A549 (cell line): Measurements from ENCODE around the gene GRK3. TPM values are rescaled to one million over a fixed set of nuclear protein-coding genes. Genes with fewer than 3 reads are reported as not detected.

Experiments used
- ATAC-seq, 2 experiments: fragments of 200-7000 bp in 1 of 2; fragments of >200 bp in 1 of 2; cut with Nextera tagmentation in 1 of 2; cut with Tn5 transposase in 1 of 2; 3 replicates each; pipeline versions ENCODE4 v1.8.0 to v1.9.1; 2018 to 2020; ENCODE audit warnings: mild to moderate bottlenecking in 1 of 2, moderate library complexity in 1 of 2
- CTCF ChIA-PET: fragments of 300-600 bp; sonication (Branson Sonifier 250); formaldehyde crosslinking; extraction: SDS; loops from one replicate; lab custom pipeline; 2021; ENCODE audit warnings: antibody characterized with exemption, inconsistent platforms; lab: Yijun Ruan, JAX
- POLR2A ChIA-PET: fragments of 350-600 bp; formaldehyde crosslinking; extraction: SDS; loops from one replicate; lab custom pipeline; 2021; ENCODE audit warnings: antibody characterized with exemption, inconsistent platforms; lab: Yijun Ruan, JAX
- DNase-seq, 2 experiments: peaks; one replicate each; pipeline versions ENCODE4 v3.0.0 to v3.0.0-alpha.2; 2011 to 2016; ENCODE audit warnings: low read depth in 1 of 2, low spot score in 1 of 2
- FAIRE-seq: peaks from 2 replicates; lab custom pipeline; 2011; peaks lifted over from hg19 to GRCh38; lab: Jason Lieb, UNC
- H3K27ac ChIP-seq, 2 experiments: fragments of >200 bp; sonication (Bioruptor Twin); formaldehyde crosslinking; 3 replicates each; pipeline ENCODE4 v1.5.1; 2016 to 2017
- H3K4me1 ChIP-seq: fragments of >200 bp; sonication (Bioruptor Twin); formaldehyde crosslinking; 3 replicates; pipeline ENCODE4 v1.6.1; 2016
- H3K4me2 ChIP-seq: fragments of >200 bp; sonication (Bioruptor Twin); formaldehyde crosslinking; 3 replicates; pipeline ENCODE4 v1.6.1; 2016
- H3K4me3 ChIP-seq: fragments of >200 bp; sonication (Bioruptor Twin); formaldehyde crosslinking; 3 replicates; pipeline ENCODE4 v1.5.1; 2016
- H3K9me3 ChIP-seq: fragments of >200 bp; sonication (Bioruptor Twin); formaldehyde crosslinking; 3 replicates; pipeline ENCODE4 v1.6.1; 2016
- BHLHE40 ChIP-seq: IDR thresholded peaks from 2 replicates; pipeline ENCODE4 v1.6.1; 2012; ENCODE audit warnings: low read depth, low read length, inconsistent platforms
- CTCF ChIP-seq: fragments of >200 bp; sonication (Bioruptor Twin); formaldehyde crosslinking; IDR thresholded peaks from 3 replicates; pipeline ENCODE4 v1.5.1; 2016
- E2F6 ChIP-seq: IDR thresholded peaks from 2 replicates; pipeline ENCODE4 v1.6.1; 2012; ENCODE audit warnings: low read depth, borderline replicate concordance
- EP300 ChIP-seq, 2 experiments: fragments of >200 bp; sonication (Bioruptor Twin); formaldehyde crosslinking; IDR thresholded peaks; 2 replicates in 1 of 2; 3 replicates in 1 of 2; pipeline ENCODE4 v1.6.1; 2016 to 2017
- FOXS1 ChIP-seq: fragments of 250-450 bp; sonication (Bioruptor Pico); IDR thresholded peaks from 2 replicates; pipeline ENCODE4 v1.5.0; 2020; ENCODE audit warnings: mild to moderate bottlenecking, moderate library complexity
- HES2 ChIP-seq: fragments of >200 bp; sonication (Bioruptor Twin); formaldehyde crosslinking; IDR thresholded peaks from 2 replicates; pipeline ENCODE4 v1.6.1; 2016
- HEYL ChIP-seq: fragments of 250-450 bp; sonication (Bioruptor Pico); IDR thresholded peaks from 2 replicates; pipeline ENCODE4 v1.8.0; 2021; ENCODE audit warnings: mild to moderate bottlenecking, moderate library complexity
- HOXA7 ChIP-seq: fragments of 250-450 bp; sonication (Bioruptor Pico); IDR thresholded peaks from 2 replicates; pipeline ENCODE4 v1.5.0; 2020; ENCODE audit warnings: mild to moderate bottlenecking, moderate library complexity
- HOXB5 ChIP-seq: fragments of 250-450 bp; sonication (Bioruptor Pico); IDR thresholded peaks from 2 replicates; pipeline ENCODE4 v1.5.0; 2020; ENCODE audit warnings: mild to moderate bottlenecking, moderate library complexity
- JUN ChIP-seq, 2 experiments: fragments of >200 bp; sonication (Bioruptor Twin); formaldehyde crosslinking; IDR thresholded peaks; 2 replicates in 1 of 2; 3 replicates in 1 of 2; pipeline ENCODE4 v1.6.1; 2016 to 2017
- MAZ ChIP-seq: fragments of 150-350 bp; IDR thresholded peaks from 2 replicates; pipeline ENCODE4 v1.6.1; 2014; ENCODE audit warnings: antibody characterized with exemption, low read depth, low read length, borderline replicate concordance
- MYC ChIP-seq: IDR thresholded peaks from 2 replicates; pipeline ENCODE4 v1.6.1; 2012; ENCODE audit warnings: mild to moderate bottlenecking, inconsistent platforms, low read length, improper control_type of control experiment, borderline replicate concordance
- NFE2L2 ChIP-seq: fragments of 150-350 bp; conservative IDR thresholded peaks from 2 replicates; pipeline ENCODE4 v1.6.1; 2014; ENCODE audit warnings: low read length
- PHF8 ChIP-seq: fragments of 200-600 bp; sonication (generic); IDR thresholded peaks from 2 replicates; pipeline ENCODE4 v1.6.1; 2016; ENCODE audit warnings: low read depth, mild to moderate bottlenecking, antibody characterized with exemption, moderate library complexity, borderline replicate concordance
- POLR2A ChIP-seq: IDR thresholded peaks from 2 replicates; pipeline ENCODE4 v1.6.1; 2012; ENCODE audit warnings: mild to moderate bottlenecking, low read length
- RAD21 ChIP-seq, 2 experiments: fragments of >200 bp in 1 of 2; sonication (Bioruptor Twin) in 1 of 2; formaldehyde crosslinking in 1 of 2; IDR thresholded peaks in 1 of 2; conservative IDR thresholded peaks in 1 of 2; 2 replicates in 1 of 2; 3 replicates in 1 of 2; pipeline ENCODE4 v1.6.1; 2012 to 2018; ENCODE audit warnings: inconsistent platforms in 1 of 2
- RCOR1 ChIP-seq: fragments of 150-350 bp; IDR thresholded peaks from 2 replicates; pipeline ENCODE4 v1.6.1; 2014; ENCODE audit warnings: antibody characterized with exemption, low read length, low read depth
- SMC3 ChIP-seq: fragments of >200 bp; sonication (Bioruptor Twin); formaldehyde crosslinking; IDR thresholded peaks from 3 replicates; pipeline ENCODE4 v1.6.1; 2018; ENCODE audit warnings: inconsistent platforms
- SREBF2 ChIP-seq: fragments of 450-650 bp; IDR thresholded peaks from 2 replicates; pipeline ENCODE4 v1.6.1; 2014; ENCODE audit warnings: mild to moderate bottlenecking, moderate library complexity
- TP53 ChIP-seq: fragments of 250-450 bp; sonication (Bioruptor Pico); IDR thresholded peaks from 2 replicates; pipeline ENCODE4 v1.5.0; 2021; ENCODE audit warnings: mild to moderate bottlenecking, moderate library complexity
- ZC3H11A ChIP-seq: fragments of 450-650 bp; IDR thresholded peaks from 2 replicates; pipeline ENCODE4 v1.6.1; 2014; ENCODE audit warnings: antibody characterized with exemption, mild to moderate bottlenecking
- WGBS: methylation state at CpG from one replicate; pipeline ENCODE4 v1.1.6; 2017; ENCODE audit errors: missing lambda C conversion rate; 5-methylcytosine and 5-hydroxymethylcytosine counted together
- polyA plus RNA-seq, 4 experiments: library from polyadenylated mRNA; depleted of rRNA in 3 of 4; stranded (reverse); fragments of >200 nt; fragmentation: RNase III in 1 of 4; extraction: RNeasy Plus Mini Kit Qiagen cat#74134 plus additional on column Dnase treatment in 1 of 4; gene quantifications; 2 replicates in 3 of 4; 3 replicates in 1 of 4; pipeline ENCODE4 v1.2.3, GENCODE V29; 2011 to 2017

The GRK3 gene
- polyA plus RNA-seq, 2 of the 4 experiments (the other 2 are of a cell fraction): 3.9 to 6.5 TPM

- TF ChIP-seq SMC3 (peak; percentile 63), SREBF2 (no peak), CTCF (peak; percentile 49; the same call in 2 of the 3 replicates), RAD21 (conservative IDR thresholded peaks at IDR 0.05 in 1 of 2, IDR thresholded peaks at IDR 0.05 in 1 of 2) (peak; percentile 62 to 67; a peak in 4 of 5 replicates)
- ATAC-seq: no peak
- Histone ChIP-seq H3K4me3 (no peak overlapping the region), H3K9me3 (no peaks in the 10 kb centered on the region), H3K4me1 (no peaks in the 10 kb centered on the region), H3K4me2 (no peak overlapping the region), H3K27ac (no peak overlapping the region)
- ChIA-PET CTCF (interaction anchor here (0.6 to 3.6 kb wide), 12 partner anchors 10 to 466 kb away, joined by 3 to 20 read pairs (median 4); no protein-coding TSS in a partner anchor), POLR2A (no interaction called here)
- FAIRE-seq: no peak
- no peak for DNase-seq
These were observed 137.6 kb downstream of the GRK3 start for GRCh38 chr22:25702040-25702439.

- H3K4me3 ChIP-seq: no peak overlapping the region
- ChIA-PET POLR2A (no interaction called here), CTCF (interaction anchor here (0.6 to 3.6 kb wide), 10 partner anchors 10 to 467 kb away, joined by 3 to 20 read pairs (median 4); no protein-coding TSS in a partner anchor)
- FAIRE-seq: no peak
- WGBS: 88% methylated on average over 7 of the region's 7 CpGs
- no peak for ATAC-seq
- TF ChIP-seq MAZ (no peak), HES2 (no peak), JUN (IDR thresholded peaks at IDR 0.05) (no peak), HOXA7 (no peak), E2F6 (no peak), HEYL (CRISPR knock-in tag) (no peak), PHF8 (no peak), TP53 (CRISPR knock-in tag) (no peak), RCOR1 (no peak), CTCF (no peak)
- no peaks in the 10 kb centered on the region for H3K9me3 ChIP-seq
- H3K4me1 ChIP-seq: no peaks in the 10 kb centered on the region
- no peak overlapping the region for H3K4me2 ChIP-seq
- no peak for DNase-seq
- no peak overlapping the region for H3K27ac ChIP-seq
These were observed 138.2 kb downstream of the GRK3 start for GRCh38 chr22:25702571-25703167.

GRCh38 chr22:25704701-25705100 is 140.2 kb downstream of the GRK3 start:
- Histone ChIP-seq H3K4me1 (no peaks in the 10 kb centered on the region), H3K9me3 (no peaks in the 10 kb centered on the region), H3K4me3 (no peak overlapping the region), H3K4me2 (no peak overlapping the region), H3K27ac (no peak overlapping the region)
- CTCF ChIA-PET: interaction anchor here (0.7 to 0.9 kb wide), 2 partner anchors 42 to 74 kb away, joined by 3 read pairs; no protein-coding TSS in a partner anchor
- POLR2A ChIA-PET: no interaction called here
- 98% methylated on average over 2 of the region's 2 CpGs for WGBS
- FAIRE-seq (no peak), DNase-seq (no peak), ATAC-seq (no peak)
- no peak for TF ChIP-seq RCOR1
- TF ChIP-seq POLR2A: no peak
- TF ChIP-seq HEYL (CRISPR knock-in tag): no peak
- no peak for TF ChIP-seq SMC3
- no peak for TF ChIP-seq EP300 (IDR thresholded peaks at IDR 0.05)
- TF ChIP-seq BHLHE40: no peak
- no peak for TF ChIP-seq FOXS1 (CRISPR knock-in tag)
- TF ChIP-seq HOXA7: no peak
- TF ChIP-seq NFE2L2: no peak
- no peak for TF ChIP-seq ZC3H11A
- no peak for TF ChIP-seq MYC
- TF ChIP-seq HOXB5 (CRISPR knock-in tag): no peak
- TF ChIP-seq RAD21 (conservative IDR thresholded peaks at IDR 0.05 in 1 of 2, IDR thresholded peaks at IDR 0.05 in 1 of 2): no peak
